NCI-H748 (cell line): Measurements from ENCODE around the gene XYLB.

Experiments used
- DNase-seq: peaks from one replicate; lab custom pipeline; 2025; ENCODE audit not compliant: unreplicated experiment; lab: John Stamatoyannopoulos, UW

Gene XYLB

DNA sequence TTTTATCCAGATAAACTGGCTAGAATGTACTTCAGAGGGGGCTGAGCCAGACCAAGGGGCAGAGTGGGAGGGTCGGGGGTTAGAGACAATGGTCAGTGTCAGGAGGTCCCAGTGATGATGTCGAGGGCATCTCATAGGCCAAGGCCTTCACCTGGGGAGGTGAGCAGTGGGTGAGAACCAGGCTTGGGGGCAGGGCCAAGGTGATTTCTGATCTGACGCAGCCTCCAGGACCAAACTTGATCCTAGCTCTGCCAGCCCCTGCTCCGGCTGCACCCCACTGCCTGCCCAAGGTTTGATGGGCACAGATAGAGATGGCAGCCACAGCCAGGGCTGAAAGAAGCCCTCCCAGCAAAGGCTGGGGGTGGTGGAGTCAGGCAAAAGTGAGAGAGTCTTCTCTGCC lies 14.9 kb downstream of the XYLB start:
- DNase-seq: no peak

GRCh38 chr3:38362825-38363224 lies 16.2 kb downstream of the XYLB start:
- DNase-seq: no peak

DNA sequence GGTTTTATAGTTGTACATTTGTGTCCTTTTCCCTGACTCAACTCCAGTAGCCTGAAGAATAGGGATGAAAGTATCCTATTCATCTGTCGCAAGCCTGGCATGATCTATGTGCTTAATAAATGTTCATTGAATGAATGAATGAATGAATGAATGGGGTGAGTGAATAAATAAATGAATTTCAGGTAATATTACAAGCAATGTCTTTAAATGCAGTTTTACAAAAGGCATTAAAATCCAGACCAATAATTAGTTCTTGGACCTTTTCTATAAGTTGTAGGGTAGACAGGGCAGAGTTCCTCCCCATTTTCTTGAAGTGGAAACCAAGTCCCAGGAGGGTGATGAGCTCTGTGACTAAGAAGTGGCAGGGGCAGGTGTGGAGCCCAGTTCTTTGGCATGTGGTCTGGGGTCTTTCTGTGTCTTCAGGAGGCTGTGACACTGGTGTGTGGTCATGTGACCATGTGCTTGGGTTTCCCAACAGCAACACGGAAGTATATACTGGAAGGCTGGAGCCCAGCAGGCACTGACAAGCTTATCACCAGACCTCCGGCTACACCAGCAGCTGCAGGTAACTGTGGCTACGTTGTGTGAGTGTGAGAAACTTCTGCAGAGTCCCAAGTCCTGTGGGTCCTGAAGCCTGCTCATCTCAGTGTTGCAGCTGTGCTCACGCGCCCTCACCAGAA lies 18.3 kb downstream of the XYLB start:
- no peak for DNase-seq

GRCh38 chr3:38365469-38366062 lies 19.0 kb downstream of the XYLB start:
- no peak for DNase-seq

GRCh38 chr3:38366082-38366481 lies 19.5 kb downstream of the XYLB start:
- no peak for DNase-seq

- no peak for DNase-seq
Measured at GRCh38 chr3:38367779-38368178, 21.2 kb downstream of the XYLB start.

DNA sequence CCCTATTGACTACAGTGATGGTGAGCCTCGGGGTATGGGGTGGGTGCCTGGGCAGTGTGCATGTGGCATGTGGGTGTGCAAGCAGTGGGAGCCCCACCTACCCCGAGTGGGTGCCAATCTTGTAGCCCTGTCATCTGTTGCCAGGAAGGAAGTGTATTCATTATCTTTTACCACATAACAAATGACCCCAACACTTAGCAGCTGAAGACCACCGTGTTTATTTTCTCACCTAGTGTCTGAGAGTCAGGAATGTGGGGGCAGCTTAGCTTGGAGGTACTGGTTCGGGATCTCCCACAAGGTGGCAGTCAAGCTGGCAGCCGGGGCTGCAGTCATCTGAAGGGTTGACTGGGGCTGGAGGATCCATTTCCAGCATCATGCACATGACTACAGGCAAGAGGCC lies 21.7 kb downstream of the XYLB start:
- DNase-seq: no peak

DNA sequence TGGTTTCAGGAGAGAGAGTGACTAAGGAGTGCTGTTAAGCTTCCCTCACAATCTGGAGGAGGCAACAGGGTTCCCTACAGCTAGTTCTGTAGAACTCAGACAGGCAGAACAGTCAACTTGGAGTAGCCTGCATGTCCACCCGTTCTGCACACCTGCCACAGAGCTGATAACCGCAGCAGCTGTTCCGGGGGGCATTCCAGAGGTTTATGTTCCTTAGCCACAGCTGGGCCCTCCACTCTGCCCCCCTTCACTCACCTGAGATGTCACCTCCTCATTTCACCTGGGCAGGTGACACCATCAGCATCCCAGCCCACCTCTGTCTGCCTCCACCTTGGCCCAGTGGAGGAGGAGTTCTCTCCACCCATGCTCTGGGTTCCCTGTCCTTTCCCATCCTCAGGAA lies 22.6 kb downstream of the XYLB start:
- DNase-seq: no peak

DNA sequence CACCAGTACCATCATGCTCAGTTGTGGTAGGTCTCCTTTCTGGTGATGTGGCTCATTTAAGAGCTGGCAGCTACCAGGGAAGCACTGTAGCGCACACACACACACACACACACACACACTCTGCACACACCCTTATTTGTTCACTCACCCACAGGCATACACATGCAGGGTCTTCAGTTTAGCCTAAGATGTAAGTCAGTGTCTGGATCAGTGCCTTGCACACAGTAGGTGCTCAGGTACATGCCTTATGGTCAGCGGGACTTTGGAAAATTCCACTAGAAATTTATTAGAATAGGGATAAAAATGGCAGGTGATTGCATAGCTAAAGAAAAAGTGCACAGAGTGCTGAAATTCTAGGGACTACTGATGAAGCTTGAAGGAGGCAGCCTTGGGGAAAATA lies 23.6 kb downstream of the XYLB start:
- DNase-seq: no peak

- DNase-seq: no peak
Measured at GRCh38 chr3:38370861-38371260, 24.3 kb downstream of the XYLB start.

- no peak for DNase-seq
Measured at GRCh38 chr3:38371541-38372213, 25.1 kb downstream of the XYLB start.

GRCh38 chr3:38372214-38372601 lies 25.6 kb downstream of the XYLB start:
- DNase-seq: no peak

GRCh38 chr3:38374221-38374620 lies 27.6 kb downstream of the XYLB start:
- no peak for DNase-seq

DNA sequence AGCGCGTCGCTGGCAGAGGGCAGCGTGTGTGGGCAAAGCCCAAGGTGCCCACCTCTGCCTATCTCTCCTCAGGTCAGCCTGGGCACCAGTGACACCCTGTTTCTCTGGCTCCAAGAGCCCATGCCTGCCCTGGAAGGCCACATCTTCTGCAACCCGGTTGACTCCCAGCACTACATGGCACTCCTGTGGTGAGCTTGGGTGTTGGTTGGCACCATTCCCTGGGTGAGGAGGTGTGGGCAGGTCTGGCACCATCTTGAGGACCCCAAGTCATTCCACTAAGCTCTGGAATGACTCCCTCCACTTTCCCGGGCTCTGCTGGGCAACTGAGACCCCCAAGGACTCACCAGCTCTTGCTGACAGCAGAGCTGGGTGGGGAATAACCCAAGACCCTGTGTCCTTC lies 28.5 kb downstream of the XYLB start:
- DNase-seq: no peak

DNA sequence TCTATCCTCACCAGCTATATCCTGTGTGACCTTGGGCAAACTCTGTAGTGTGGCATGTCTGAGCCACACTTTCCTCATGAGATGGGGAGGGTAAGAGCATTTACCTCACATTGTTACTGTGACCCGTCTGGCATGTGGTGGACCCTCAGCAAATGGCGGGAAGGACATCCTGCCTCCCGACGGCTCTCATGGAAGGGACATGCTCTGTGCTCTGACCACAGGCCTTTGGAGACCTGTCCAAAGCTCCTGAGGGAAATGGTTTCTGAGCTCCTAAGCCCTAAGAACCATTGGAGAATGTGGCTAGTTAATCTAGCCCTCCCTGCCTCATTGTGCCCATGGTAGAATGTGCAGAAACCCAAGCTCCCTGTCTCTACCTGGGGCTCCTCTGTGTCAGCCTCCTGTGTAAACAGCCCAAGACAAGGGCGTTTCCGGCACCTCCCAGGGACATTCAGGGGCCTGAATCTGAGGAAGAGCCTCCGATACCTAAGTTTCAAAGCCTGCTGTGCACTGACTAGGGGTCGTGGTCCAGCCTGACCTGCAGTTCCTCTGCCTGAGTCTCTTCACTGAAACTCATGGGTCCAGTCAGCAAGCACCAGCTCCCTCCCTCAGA lies 29.0 kb downstream of the XYLB start:
- no peak for DNase-seq

- DNase-seq: no peak
Measured at GRCh38 chr3:38376098-38376816, 29.7 kb downstream of the XYLB start.

GRCh38 chr3:38379201-38379770 lies 32.7 kb downstream of the XYLB start:
- DNase-seq: no peak

GRCh38 chr3:38382506-38383080 lies 36.0 kb downstream of the XYLB start:
- no peak for DNase-seq

- DNase-seq: no peak
Measured at GRCh38 chr3:38383156-38383875, 36.7 kb downstream of the XYLB start.
